ENCODE measurements around the gene SREBF2.

DNA sequence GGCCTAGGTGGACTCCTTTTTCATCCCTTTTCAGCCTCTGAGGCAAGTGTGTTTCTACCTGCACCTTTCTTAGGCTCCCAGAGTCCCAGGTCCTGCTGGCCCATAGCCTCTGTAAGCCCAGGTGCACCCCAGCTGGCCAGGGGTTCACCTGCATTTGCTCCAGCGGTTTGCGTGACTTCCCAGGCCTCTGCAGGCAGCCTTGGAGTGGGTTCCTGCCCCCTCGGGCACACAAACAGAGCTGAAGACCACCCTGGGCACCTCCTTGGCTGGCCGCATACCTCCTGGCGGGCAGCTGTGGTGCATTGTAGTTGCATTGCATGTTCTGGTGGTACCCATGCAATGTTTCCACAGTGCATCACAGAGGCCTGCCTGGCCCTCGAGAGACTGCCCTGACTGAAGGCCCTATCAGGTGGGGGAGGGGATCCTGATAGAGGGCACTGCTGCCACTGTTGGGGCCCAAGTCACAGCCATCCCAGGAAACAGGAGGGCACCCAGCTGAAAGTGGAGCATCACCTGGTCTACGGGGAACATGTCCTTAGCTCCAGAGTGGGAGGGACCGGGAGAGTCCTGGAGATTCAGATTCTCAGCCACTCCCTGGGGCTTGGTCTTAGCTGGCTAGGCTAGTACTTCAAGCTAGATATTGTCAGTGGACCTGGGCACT, 67.9 kb downstream of the SREBF2 start:
- TF ChIP-seq, protein P1, sequence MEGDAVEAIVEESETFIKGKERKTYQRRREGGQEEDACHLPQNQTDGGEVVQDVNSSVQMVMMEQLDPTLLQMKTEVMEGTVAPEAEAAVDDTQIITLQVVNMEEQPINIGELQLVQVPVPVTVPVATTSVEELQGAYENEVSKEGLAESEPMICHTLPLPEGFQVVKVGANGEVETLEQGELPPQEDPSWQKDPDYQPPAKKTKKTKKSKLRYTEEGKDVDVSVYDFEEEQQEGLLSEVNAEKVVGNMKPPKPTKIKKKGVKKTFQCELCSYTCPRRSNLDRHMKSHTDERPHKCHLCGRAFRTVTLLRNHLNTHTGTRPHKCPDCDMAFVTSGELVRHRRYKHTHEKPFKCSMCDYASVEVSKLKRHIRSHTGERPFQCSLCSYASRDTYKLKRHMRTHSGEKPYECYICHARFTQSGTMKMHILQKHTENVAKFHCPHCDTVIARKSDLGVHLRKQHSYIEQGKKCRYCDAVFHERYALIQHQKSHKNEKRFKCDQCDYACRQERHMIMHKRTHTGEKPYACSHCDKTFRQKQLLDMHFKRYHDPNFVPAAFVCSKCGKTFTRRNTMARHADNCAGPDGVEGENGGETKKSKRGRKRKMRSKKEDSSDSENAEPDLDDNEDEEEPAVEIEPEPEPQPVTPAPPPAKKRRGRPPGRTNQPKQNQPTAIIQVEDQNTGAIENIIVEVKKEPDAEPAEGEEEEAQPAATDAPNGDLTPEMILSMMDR (conservative IDR thresholded peaks at IDR 0.05 in 1 of 2, IDR thresholded peaks at IDR 0.05 in 1 of 2; ENCODE audit: extremely low read depth in 1 of 2, insufficient read depth in 1 of 2, low read depth in 1 of 2, low read length in 2 of 2) = no peak
- no peak for TF ChIP-seq EZH2 (IDR thresholded peaks at IDR 0.05; ENCODE audit: borderline replicate concordance, low read length)

Measured in mammary epithelial cell (primary cell).